Testis (tissue), 3 donors: ENCODE measurements around the gene CAMTA1. TPM values are rescaled to one million over a fixed set of nuclear protein-coding genes. Genes with fewer than 3 reads are reported as not detected.

Experiments
- DNase-seq: peaks from one replicate; pipeline ENCODE4 v3.0.0-alpha.2; 2019
- H3K27ac ChIP-seq, 2 donors: fragments of 200-600 bp; sonication (generic); one replicate each; pipeline ENCODE4 v1.5.1; 2019
- H3K27me3 ChIP-seq: fragments of 200-600 bp; sonication (generic); one replicate; pipeline ENCODE4 v1.5.1; 2019
- H3K36me3 ChIP-seq: fragments of 200-600 bp; sonication (generic); one replicate; pipeline ENCODE4 v1.5.1; 2017; ENCODE audit warnings: low read depth; ENCODE audit errors: missing control alignments
- H3K4me1 ChIP-seq: fragments of 200-600 bp; sonication (generic); one replicate; pipeline ENCODE4 v1.5.1; 2019
- H3K4me3 ChIP-seq, 2 donors: fragments of 200-600 bp; sonication (generic); one replicate each; pipeline ENCODE4 v1.5.1; 2017 to 2019
- H3K9me3 ChIP-seq: fragments of 200-600 bp; sonication (generic); one replicate; pipeline ENCODE4 v1.5.1; 2017
- POLR2A ChIP-seq: fragments of 450-650 bp; IDR thresholded peaks from one replicate; pipeline ENCODE4 v1.6.1; 2017; ENCODE audit warnings: antibody characterized with exemption, mild to moderate bottlenecking, moderate library complexity
- WGBS, 2 donors: methylation state at CpG; one replicate each; pipeline ENCODE4 v1.1.5; 2018; 5-methylcytosine and 5-hydroxymethylcytosine counted together
- intact Hi-C: fragments of 100-400 bp; cut with DNase I; formaldehyde crosslinking; loops from one replicate; pipeline ENCODE4 v1.15.1; 2023; ENCODE audit warnings: low total_unique reads
- polyA plus RNA-seq: library from polyadenylated mRNA; stranded (reverse); fragments of 350-450 nt; fragmentation: Illumina TruSeq; extraction: RNeasy Lipid Tissue Mini Kit (QIAGEN cat#74804); gene quantifications from one replicate; pipeline ENCODE4 v1.2.3, GENCODE V29; 2014; ENCODE audit warnings: low read depth, low replicate concordance; ENCODE audit not compliant: insufficient read depth
- total RNA-seq, 2 donors: library from RNA; depleted of rRNA; stranded (reverse); fragments of >200 nt; gene quantifications; one replicate each; pipeline ENCODE4 v1.2.3, GENCODE V29; 2016
- TF ChIP-seq, protein P1 (sequence below), 3 experiments: fragments of 450-650 bp in 2 of 3; fragments of 200-600 bp in 1 of 3; sonication (generic) in 1 of 3; IDR thresholded peaks; one replicate each; pipeline ENCODE4 v1.5.1; 2016 to 2019; ENCODE audit warnings: antibody characterized with exemption in 3 of 3, mild to moderate bottlenecking in 2 of 3, moderate library complexity in 1 of 3

CAMTA1 gene
- total and polyA plus RNA-seq, 3 donors from 2014 or later: 116 to 158 (median 119) TPM

DNA sequence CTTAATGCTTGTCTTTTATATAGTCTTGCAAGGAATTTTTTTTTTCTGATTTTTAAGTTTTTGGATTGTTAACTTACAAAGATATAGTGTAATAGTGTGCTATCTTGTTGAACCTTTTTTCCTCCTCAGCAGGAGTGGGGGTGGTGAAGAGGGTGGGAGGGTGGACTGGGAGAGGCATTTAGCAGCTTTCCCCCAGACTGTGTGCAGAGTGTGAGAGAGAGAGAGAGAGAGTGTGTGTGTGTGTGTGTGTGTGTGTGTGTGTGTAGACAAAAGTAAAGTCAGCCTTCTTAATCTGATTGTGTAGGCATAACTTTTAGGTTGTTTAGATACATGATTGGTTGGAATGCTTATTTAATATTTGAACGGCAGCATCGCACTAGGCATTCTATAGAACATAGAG lies 4.9 kb downstream of the CAMTA1 start:
- WGBS, 2 donors: 86 to 88% methylated on average over 2 of the region's 2 CpGs
- no peak overlapping the region for H3K4me3 ChIP-seq
- H3K9me3 ChIP-seq: no peaks in the 10 kb centered on the region
- peaks cover 11% of the 10 kb centered on the region for H3K4me1 ChIP-seq
- H3K27ac ChIP-seq: no peak overlapping the region
- TF ChIP-seq, protein P1, sequence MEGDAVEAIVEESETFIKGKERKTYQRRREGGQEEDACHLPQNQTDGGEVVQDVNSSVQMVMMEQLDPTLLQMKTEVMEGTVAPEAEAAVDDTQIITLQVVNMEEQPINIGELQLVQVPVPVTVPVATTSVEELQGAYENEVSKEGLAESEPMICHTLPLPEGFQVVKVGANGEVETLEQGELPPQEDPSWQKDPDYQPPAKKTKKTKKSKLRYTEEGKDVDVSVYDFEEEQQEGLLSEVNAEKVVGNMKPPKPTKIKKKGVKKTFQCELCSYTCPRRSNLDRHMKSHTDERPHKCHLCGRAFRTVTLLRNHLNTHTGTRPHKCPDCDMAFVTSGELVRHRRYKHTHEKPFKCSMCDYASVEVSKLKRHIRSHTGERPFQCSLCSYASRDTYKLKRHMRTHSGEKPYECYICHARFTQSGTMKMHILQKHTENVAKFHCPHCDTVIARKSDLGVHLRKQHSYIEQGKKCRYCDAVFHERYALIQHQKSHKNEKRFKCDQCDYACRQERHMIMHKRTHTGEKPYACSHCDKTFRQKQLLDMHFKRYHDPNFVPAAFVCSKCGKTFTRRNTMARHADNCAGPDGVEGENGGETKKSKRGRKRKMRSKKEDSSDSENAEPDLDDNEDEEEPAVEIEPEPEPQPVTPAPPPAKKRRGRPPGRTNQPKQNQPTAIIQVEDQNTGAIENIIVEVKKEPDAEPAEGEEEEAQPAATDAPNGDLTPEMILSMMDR (IDR thresholded peaks at IDR 0.05): no peak
- no peak for TF ChIP-seq POLR2A
- no peaks in the 10 kb centered on the region for H3K27me3 ChIP-seq
- H3K36me3 ChIP-seq: no peaks in the 10 kb centered on the region
- DNase-seq: no peak
- intact Hi-C loops: no loop called here

DNA sequence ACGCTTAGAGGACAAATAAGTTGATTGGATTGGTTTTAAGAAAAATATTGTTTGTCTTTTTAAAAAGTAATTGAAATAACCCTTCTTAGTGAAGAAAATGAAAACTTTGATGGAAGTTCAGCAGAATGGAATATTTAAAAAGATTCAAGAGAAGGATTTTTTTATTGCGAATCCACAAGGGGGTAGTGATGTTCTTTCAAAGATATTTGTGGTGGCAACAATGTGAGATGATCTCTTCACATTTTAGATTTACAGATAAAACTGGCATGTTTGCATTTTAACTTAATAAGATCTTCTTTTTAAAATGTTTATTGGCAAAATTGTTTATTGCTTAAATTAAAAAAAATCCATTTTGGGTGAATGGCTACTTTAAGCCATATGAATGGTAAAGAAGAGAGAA lies 8.9 kb downstream of the CAMTA1 start:
- Histone ChIP-seq H3K27me3 (no peaks in the 10 kb centered on the region), H3K4me3 (no peak overlapping the region), H3K9me3 (no peaks in the 10 kb centered on the region), H3K36me3 (no peaks in the 10 kb centered on the region), H3K4me1 (peaks cover 9% of the 10 kb centered on the region), H3K27ac (no peak overlapping the region)
- no peak for DNase-seq
- WGBS, 2 donors: 45 to 63% methylated on average over 2 of the region's 2 CpGs
- TF ChIP-seq, protein P1 (IDR thresholded peaks at IDR 0.05): peak in 2 of 3 experiments; percentile 10 to 25
- no peak for TF ChIP-seq POLR2A
- intact Hi-C loops: no loop called here

DNA sequence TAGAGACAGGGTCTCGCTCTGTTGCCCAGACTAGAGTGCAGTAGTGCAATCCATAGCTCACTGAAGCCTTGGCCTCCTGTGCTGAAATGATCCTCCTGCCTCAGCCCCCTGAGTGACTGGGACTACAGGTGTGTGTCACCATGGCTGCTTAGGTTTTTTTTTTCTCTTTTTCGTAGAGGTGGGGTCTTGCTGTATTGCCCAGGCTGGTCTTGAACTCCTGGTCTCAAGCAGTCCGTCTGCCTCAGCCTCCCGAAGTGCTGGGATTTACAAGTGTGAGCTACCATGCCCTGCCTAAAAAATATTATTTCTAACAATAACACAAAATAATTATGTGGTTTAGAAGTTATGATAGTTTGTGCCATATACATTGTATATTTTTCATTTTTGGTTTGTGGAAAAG lies 9.9 kb downstream of the CAMTA1 start:
- DNase-seq: no peak
- H3K27ac ChIP-seq: no peak overlapping the region
- H3K27me3 ChIP-seq: no peaks in the 10 kb centered on the region
- H3K4me1 ChIP-seq: peaks cover 9% of the 10 kb centered on the region
- no peak overlapping the region for H3K4me3 ChIP-seq
- no peaks in the 10 kb centered on the region for H3K9me3 ChIP-seq
- 85 to 93% methylated on average over 4 of the region's 4 CpGs for WGBS, 2 donors
- intact Hi-C loops: no loop called here
- H3K36me3 ChIP-seq: no peaks in the 10 kb centered on the region
- no peak for TF ChIP-seq POLR2A
- TF ChIP-seq, protein P1 (IDR thresholded peaks at IDR 0.05): no peak

GRCh38 chr1:6795661-6796060 lies 10.4 kb downstream of the CAMTA1 start:
- intact Hi-C loops: no loop called here
- 33 to 41% methylated on average over 2 of the region's 2 CpGs for WGBS, 2 donors

DNA sequence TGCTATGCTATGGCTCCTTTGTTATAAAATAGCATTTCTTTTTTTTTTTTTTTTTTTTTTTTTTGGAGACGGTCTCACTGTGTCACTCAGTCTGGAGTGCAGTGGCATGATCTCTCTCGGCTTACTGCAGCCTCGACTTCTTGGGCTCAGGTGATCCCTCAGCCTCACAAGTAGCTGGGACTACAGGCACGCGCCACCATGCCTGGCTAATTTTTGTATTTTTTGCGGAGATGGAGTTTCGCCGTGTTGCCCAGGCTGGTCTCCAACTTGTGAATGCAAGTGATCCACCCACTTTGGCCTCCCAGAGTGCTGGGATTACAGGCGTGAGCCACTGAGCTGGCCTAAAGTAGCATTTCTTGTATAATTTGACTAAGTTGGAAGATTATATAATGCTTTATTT lies 10.8 kb downstream of the CAMTA1 start:
- intact Hi-C loops: no loop called here
- Histone ChIP-seq H3K9me3 (no peaks in the 10 kb centered on the region), H3K4me1 (peaks cover 17% of the 10 kb centered on the region), H3K36me3 (no peaks in the 10 kb centered on the region), H3K27me3 (no peaks in the 10 kb centered on the region), H3K27ac (no peak overlapping the region), H3K4me3 (no peak overlapping the region)
- 76 to 93% methylated on average over 9 of the region's 9 CpGs for WGBS, 2 donors
- TF ChIP-seq, protein P1 (IDR thresholded peaks at IDR 0.05): no peak
- TF ChIP-seq POLR2A: no peak
- DNase-seq: no peak

More at GRCh38 chr1:6795661-6796060, 10.4 kb downstream of the CAMTA1 start:
- Histone ChIP-seq H3K9me3 (no peaks in the 10 kb centered on the region), H3K27me3 (no peaks in the 10 kb centered on the region), H3K36me3 (no peaks in the 10 kb centered on the region), H3K4me3 (no peak overlapping the region), H3K27ac (no peak overlapping the region), H3K4me1 (peaks cover 12% of the 10 kb centered on the region)
- TF ChIP-seq POLR2A: no peak
- TF ChIP-seq, protein P1 (IDR thresholded peaks at IDR 0.05): no peak
- no peak for DNase-seq
